GM19438 (cell line): ENCODE measurements around the gene LMLN.
"Not testable (repeated sequence)": the region's sequence is repeated elsewhere in the genome, so short reads cannot be mapped to it uniquely, and the experiment has no call there.

Experiments
- ATAC-seq: cut with Tn5 transposase; IDR thresholded peaks from one replicate; pipeline ENCODE4 v1.9.1; 2021; ENCODE audit warnings: low read depth; ENCODE audit not compliant: unreplicated experiment

The LMLN gene

DNA sequence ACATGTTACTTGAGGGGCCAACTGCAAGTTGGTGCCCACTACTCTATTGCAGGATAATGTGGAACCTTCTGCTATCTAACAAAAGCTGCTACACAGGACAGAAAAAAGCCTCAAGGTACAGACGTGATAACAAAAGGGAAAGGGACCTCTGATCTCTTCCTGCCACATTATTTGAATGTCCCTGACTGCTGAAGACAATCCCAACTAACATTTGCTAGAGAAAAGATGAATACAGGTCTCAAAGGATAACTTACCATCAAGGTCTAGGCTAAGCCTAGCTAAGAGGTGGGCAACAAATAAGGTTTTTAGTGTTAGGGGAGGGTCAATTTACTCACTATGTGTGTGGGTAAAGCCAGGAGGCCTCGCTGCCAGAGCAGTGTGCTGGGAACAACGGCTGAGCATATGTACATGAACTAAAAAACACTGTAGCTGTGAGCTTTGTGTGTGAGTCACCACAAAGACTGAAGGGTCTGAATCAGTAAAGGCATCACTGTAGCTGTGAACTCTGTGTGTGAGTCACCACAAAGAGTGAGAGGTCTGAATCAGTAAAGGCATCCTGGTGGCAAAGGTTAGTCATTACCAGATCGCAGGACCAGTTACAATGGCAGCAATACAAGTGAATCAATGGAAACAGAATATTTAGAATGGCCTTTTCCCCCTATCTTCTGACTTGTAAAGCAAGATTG lies 111.7 kb downstream of the LMLN start:
- no peak for ATAC-seq

DNA sequence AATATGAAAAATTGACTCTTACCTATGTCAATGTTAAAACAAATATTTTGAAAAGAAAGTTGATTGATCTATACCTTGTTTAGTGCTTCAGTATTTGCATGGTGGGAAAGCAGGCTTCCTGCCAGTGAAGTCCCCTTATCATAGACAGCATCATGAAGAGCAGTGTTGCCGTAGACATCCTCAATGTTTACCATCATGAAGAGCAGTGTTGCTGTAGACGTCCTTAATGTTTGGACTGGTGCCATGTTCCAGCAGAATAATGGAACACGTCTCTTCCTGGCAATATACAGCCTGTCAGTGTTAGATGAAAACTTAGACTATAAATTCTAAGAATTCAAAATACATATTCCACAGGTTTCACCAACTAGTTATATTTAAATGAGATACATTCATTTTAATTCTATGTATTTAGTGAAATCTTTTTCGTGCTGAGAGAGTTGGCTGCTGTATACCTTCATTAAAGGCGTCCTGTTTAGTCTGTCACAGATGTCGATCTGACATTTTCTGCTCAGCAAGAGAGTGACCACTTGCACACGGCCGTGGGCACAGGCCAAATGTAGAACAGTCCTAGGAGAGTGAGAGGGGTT lies 116.8 kb downstream of the LMLN start:
- no peak for ATAC-seq

DNA sequence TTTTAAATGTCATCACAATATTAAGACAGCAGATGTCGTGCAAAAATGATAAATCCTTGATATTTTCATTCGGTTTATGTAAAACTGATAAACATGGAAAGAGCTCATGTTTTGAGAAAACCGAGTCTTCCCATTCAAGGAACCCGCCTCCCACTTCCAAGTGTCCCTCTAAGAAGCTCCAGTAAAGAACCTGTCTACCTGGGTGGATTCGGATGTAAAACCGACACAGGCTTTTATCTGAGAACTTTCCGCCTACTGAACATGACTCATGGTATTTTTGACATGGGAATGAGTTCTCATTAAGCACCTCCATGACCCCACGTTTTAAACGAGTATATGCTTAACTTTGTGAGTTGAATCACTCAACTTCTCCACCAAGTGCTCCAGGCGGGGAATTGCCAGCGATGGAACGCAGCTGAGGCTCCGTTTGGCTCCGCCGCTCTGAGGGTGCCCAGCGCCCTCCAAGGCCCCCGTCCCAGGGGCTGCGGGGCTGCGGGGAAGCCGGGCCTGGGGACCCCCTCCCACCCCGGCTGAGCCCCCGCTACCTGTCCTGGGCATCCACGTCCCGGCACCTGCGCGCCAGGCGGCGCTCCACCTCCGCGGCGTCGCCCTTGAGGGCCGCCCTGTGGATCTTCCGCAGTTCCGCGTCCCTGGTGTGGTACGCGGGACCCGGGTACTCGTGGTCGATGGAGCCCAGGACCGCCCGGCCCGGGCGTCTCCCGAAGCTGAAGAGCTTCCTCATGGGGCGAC lies 119.9 kb downstream of the LMLN start:
- peak; percentile 35 for ATAC-seq

DNA sequence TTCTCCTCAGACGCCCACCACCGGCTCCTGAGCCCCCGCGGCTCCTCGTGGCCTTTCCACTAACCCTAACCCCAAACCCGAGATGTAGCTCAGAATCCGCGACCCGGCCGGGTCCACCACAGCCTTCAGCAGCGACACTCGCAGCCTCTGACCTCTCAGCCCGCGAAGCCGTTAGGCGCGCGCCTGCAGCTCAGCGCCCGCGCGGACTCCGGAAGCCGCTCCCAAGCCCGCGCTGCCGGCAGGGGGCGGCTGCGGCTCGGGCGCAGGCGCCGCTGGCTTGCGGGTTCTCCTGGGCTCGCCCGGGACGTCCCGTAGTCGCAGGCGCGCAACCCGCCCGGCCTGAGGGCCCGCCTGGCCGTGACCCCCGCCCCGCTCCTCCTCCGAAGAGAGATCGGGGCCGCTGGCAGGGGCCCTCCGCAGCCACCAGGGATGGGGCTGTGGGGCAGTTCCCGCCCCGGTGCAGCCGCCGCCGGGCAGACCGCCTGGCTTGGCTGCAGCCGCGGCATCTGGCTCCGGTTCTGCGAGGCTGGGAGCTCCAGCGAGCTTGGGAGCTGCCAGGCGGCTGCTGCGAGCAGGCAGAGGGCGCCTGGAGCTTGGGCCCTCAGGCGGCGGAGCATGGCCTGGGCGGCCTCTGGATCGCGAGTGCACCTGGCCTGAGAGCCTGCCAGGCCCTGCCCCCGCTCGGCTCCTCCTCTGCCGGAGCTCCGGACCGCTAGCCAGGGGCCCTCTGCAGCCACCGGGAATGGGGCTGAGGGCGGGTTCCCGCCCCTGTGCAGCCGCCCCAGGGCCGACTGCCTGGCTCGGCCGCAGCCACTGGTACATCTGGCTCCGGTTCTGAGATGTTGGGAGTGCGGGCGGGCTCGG lies 120.7 kb downstream of the LMLN start:
- peak; percentile 87 for ATAC-seq

DNA sequence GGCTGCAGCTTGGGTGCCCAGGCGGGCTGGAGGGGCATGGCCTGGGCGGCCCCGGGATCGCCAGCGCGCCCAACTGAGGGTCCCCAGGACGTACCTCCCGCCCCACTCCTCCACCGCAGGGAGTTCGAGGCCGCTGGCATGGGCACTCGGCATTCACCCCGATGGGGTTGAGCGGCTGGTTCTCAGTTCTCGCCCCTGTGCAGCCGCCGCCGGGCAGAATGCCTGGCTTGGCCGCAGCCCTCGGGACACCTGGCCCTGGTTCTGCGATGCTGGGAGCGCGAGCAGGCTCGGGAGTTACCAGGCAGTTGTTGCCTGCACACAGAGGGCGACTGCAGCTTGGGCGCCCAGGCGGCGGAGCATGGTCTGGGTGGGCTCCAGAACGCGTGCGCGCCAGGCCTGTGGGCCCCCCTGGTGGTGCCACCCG lies 121.4 kb downstream of the LMLN start:
- no peak for ATAC-seq

DNA sequence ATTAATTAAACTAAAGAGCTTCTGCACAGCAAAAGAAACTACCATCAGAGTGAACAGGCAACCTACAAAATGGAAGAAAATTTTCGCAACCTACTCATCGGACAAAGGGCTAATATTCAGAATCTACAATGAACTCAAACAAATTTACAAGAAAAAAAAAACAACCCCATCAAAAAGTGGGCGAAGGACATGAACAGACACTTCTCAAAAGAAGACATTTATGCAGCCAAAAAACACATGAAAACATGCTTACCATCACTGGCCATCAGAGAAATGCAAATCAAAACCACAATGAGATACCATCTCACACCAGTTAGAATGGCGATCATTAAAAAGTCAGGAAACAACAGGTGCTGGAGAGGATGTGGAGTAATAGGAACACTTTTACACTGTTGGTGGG lies 122.2 kb downstream of the LMLN start:
- ATAC-seq = not testable (repeated sequence)

DNA sequence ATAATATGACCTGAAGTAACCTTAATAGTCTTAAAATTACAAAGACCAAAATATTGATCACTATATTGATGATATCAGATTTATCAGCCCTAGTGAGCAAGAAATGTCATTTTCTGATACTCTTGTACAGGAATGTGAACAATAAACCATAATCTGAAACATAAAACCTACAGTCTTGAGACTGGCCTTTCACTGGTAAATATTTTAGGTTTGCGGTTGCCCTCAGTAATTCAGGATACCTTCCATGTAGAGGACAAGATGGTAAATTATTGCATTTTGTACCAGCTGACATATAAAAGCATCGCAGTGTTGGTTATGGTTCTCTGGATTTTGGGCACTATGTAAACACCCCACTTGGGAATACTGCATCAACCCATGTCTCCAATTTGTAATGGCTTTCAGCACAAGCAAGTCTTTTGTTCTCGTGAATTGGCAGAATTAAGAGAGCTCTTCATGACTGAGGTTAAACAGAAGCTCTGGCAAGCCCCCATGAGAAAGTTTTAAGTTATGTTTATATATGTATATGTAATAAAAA lies 128.5 kb downstream of the LMLN start:
- no peak for ATAC-seq

DNA sequence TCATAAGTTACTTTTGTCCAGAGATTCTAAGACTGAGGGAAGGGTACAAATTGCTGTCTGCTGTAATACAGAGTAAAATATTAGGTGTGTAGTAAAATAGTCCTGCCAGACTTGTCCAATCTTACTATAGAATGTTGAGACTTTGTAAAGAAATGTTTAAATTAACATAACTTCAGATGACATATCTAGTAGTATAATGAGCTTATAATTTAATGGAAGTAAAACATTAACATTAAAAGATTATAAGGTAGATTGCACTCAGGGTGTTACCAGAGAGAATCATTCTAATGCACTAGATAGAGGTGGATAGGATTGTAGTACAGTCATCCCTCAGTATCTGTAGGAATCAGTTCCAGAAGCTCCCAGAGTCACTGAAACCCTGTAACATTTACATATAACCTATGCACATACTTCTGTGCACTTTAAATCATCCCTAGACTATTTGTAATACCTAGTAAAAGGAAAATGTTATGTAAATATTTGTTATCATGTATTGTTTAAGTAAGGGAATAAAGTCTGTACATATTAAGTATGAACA lies 130.8 kb downstream of the LMLN start:
- ATAC-seq = no peak

DNA sequence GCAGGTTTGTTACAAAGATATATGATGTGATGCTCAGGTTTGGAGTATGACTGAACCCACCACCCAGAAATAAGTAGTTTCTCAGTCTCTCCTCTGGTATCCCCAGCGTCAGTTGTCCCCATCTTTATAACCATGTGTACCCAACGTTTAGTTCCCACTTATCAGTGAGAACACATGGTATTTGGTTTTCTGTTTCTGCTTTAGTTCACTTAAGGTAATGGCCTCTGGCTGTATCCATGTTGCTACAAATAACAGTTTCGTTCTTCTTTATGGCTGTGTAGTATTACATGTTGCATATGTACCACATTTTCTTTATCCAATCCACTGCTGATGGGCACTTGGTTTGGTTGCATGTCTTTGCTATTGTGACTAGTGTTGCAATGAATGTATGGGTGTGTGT lies 132.3 kb downstream of the LMLN start:
- no peak for ATAC-seq

DNA sequence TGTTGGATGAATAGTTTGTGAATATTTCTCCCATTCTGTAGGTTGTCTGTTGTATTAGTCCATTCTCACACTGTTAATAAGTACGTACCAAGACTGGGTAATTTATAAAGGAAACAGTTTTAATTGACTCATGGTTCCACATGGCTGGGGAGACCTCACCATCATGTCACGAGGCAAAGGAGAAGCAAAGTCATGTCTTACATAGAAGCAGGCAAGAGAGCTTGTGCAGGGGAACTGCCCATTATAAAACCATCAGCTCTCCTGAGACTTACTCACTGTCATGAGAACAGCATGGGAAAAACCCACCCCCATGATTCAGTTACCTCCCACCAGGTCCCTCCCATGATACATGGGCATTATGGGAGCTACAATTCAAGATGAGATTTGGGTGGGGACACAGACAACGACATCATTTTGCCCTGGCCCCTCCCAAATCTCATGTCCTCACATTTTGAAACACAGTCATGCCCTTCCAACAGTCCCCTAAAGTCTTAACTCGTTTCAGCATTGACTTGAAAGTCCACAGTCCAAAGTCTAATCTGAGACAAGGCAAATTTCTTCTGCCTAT lies 133.2 kb downstream of the LMLN start:
- no peak for ATAC-seq
